GM23338 (cell line): ENCODE results near the gene CAND1. TPM values are rescaled to one million over a fixed set of nuclear protein-coding genes. Genes with fewer than 3 reads are reported as not detected.

Source experiments
- ATAC-seq: fragments of 200-7000 bp; cut with Tn5 transposase; 3 replicates; pipeline ENCODE4 v1.9.1; 2020
- DNase-seq: peaks from one replicate; pipeline ENCODE4 v3.0.0-alpha.2; 2015; ENCODE audit warnings: low spot score
- H2AFZ ChIP-seq: fragments of 200-600 bp; sonication (generic); 2 replicates; pipeline ENCODE4 v1.8.0; 2016; ENCODE audit warnings: antibody characterized with exemption, mild to moderate bottlenecking, moderate library complexity
- H3F3A ChIP-seq: fragments of 200-600 bp; sonication (generic); replicated peaks from 2 replicates; pipeline ENCODE4 v1.8.0; 2017; ENCODE audit warnings: antibody characterized with exemption, mixed run types, low read depth
- H3K27ac ChIP-seq: fragments of 200-600 bp; sonication (generic); 2 replicates; pipeline ENCODE4 v1.6.1; 2016; ENCODE audit warnings: low read depth
- H3K27me3 ChIP-seq: fragments of 200-600 bp; sonication (generic); 2 replicates; pipeline ENCODE4 v1.8.0; 2016; ENCODE audit warnings: mild to moderate bottlenecking, mixed run types, moderate library complexity; ENCODE audit not compliant: insufficient read depth
- H3K36me3 ChIP-seq: fragments of 200-600 bp; sonication (generic); 2 replicates; pipeline ENCODE4 v1.8.0; 2016; ENCODE audit warnings: mild to moderate bottlenecking; ENCODE audit not compliant: insufficient read depth
- H3K4me1 ChIP-seq: fragments of 200-600 bp; sonication (generic); 2 replicates; pipeline ENCODE4 v1.8.0; 2016; ENCODE audit warnings: mild to moderate bottlenecking, moderate library complexity; ENCODE audit not compliant: insufficient read depth
- H3K4me2 ChIP-seq: fragments of 200-600 bp; sonication (generic); 2 replicates; pipeline ENCODE4 v1.7.1; 2017; ENCODE audit warnings: mixed run types
- H3K4me3 ChIP-seq: fragments of 200-600 bp; sonication (generic); 2 replicates; pipeline ENCODE4 v1.6.1; 2016; ENCODE audit warnings: mixed run types
- H3K79me2 ChIP-seq: fragments of 200-600 bp; sonication (generic); replicated peaks from 2 replicates; pipeline ENCODE4 v1.8.0; 2017; ENCODE audit warnings: mild to moderate bottlenecking; ENCODE audit not compliant: insufficient read depth
- H3K9me2 ChIP-seq: fragments of 200-600 bp; sonication (generic); 2 replicates; pipeline ENCODE4 v1.8.0; 2017; ENCODE audit not compliant: insufficient read depth
- H4K20me1 ChIP-seq: fragments of 200-600 bp; sonication (generic); replicated peaks from 2 replicates; pipeline ENCODE4 v1.8.0; 2017; ENCODE audit warnings: mild to moderate bottlenecking; ENCODE audit not compliant: insufficient read depth
- H3K27ac Mint-ChIP-seq: 2 replicates; pipeline ENCODE4 v1.8.0; 2020; ENCODE audit warnings: inconsistent platforms, mild to moderate bottlenecking, moderate library complexity, mixed read lengths
- H3K27me3 Mint-ChIP-seq: 3 replicates; pipeline ENCODE4 v1.8.0; 2022; ENCODE audit warnings: low read depth, mild to moderate bottlenecking, moderate library complexity, mixed read lengths, inconsistent platforms; ENCODE audit not compliant: insufficient read depth, poor library complexity
- H3K36me3 Mint-ChIP-seq: 3 replicates; pipeline ENCODE4 v1.8.0; 2021; ENCODE audit warnings: low read depth, mild to moderate bottlenecking, inconsistent platforms, moderate library complexity, mixed read lengths
- H3K4me1 Mint-ChIP-seq: 3 replicates; pipeline ENCODE4 v1.8.0; 2020; ENCODE audit warnings: mild to moderate bottlenecking, inconsistent platforms, mixed read lengths
- H3K4me3 Mint-ChIP-seq: 3 replicates; pipeline ENCODE4 v1.8.0; 2021; ENCODE audit warnings: moderate library complexity, mild to moderate bottlenecking, inconsistent platforms, mixed read lengths
- H3K9me3 Mint-ChIP-seq: 3 replicates; pipeline ENCODE4 v1.8.0; 2020; ENCODE audit warnings: moderate library complexity, mild to moderate bottlenecking, inconsistent platforms, mixed read lengths
- CREB1 ChIP-seq: fragments of 250-450 bp; sonication (Bioruptor Pico); IDR thresholded peaks from 2 replicates; pipeline ENCODE4 v1.5.0; 2020; ENCODE audit warnings: low read depth, mild to moderate bottlenecking, moderate library complexity
- CTCF ChIP-seq, 2 experiments: fragments of 200-600 bp in 1 of 2; sonication (generic) in 1 of 2; conservative IDR thresholded peaks; 2 replicates each; pipeline versions ENCODE4 v1.5.1 to v1.6.1; 2016 to 2017; ENCODE audit warnings: antibody characterized with exemption in 2 of 2, low read depth in 2 of 2, mild to moderate bottlenecking in 2 of 2, moderate library complexity in 1 of 2
- ETS1 ChIP-seq: IDR thresholded peaks from 2 replicates; pipeline ENCODE4 v1.6.1; 2016; ENCODE audit warnings: antibody characterized with exemption
- EZH2 ChIP-seq: fragments of 200-600 bp; sonication (generic); IDR thresholded peaks from one replicate; pipeline ENCODE4 v1.8.0; 2017; ENCODE audit warnings: antibody characterized with exemption, mild to moderate bottlenecking, low read depth; ENCODE audit not compliant: unreplicated experiment
- EZH2phosphoT487 ChIP-seq: fragments of 200-600 bp; sonication (generic); IDR thresholded peaks from one replicate; pipeline ENCODE4 v1.8.1; 2018; ENCODE audit warnings: antibody characterized with exemption; ENCODE audit not compliant: unreplicated experiment
- JUNB ChIP-seq: IDR thresholded peaks from one replicate; pipeline ENCODE4 v1.6.1; 2016; ENCODE audit warnings: antibody characterized with exemption; ENCODE audit not compliant: unreplicated experiment
- NANOG ChIP-seq: IDR thresholded peaks from 2 replicates; pipeline ENCODE4 v1.6.1; 2016; ENCODE audit warnings: antibody characterized with exemption, borderline replicate concordance
- POLR2AphosphoS5 ChIP-seq: IDR thresholded peaks from 2 replicates; pipeline ENCODE4 v1.6.1; 2016; ENCODE audit warnings: antibody characterized with exemption, low read depth
- REST ChIP-seq: IDR thresholded peaks from one replicate; pipeline ENCODE4 v1.6.1; 2018; ENCODE audit warnings: antibody characterized with exemption; ENCODE audit not compliant: unreplicated experiment
- STAT1 ChIP-seq: IDR thresholded peaks from one replicate; pipeline ENCODE4 v1.6.1; 2016; ENCODE audit warnings: antibody characterized with exemption; ENCODE audit not compliant: unreplicated experiment
- ZNF114 ChIP-seq: fragments of 250-450 bp; sonication (Bioruptor Pico); IDR thresholded peaks from 2 replicates; pipeline ENCODE4 v1.5.0; 2020; ENCODE audit warnings: mild to moderate bottlenecking, moderate library complexity
- ZNF331 ChIP-seq: fragments of 250-450 bp; sonication (Bioruptor Pico); IDR thresholded peaks from 2 replicates; pipeline ENCODE4 v1.5.0; 2020; ENCODE audit warnings: low read depth, mild to moderate bottlenecking, moderate library complexity
- ZNF462 ChIP-seq: fragments of 250-450 bp; sonication (Bioruptor Pico); IDR thresholded peaks from 2 replicates; pipeline ENCODE4 v1.5.0; 2020; ENCODE audit warnings: mild to moderate bottlenecking, moderate library complexity
- polyA plus RNA-seq: library from polyadenylated mRNA; unstranded; fragments of >200 nt; fragmentation: Nextera tagmentation; extraction: Ambion mirVana; gene quantifications from 2 replicates; pipeline ENCODE4 v1.2.1, GENCODE V29; 2016
- total RNA-seq: library from RNA; depleted of rRNA; stranded (reverse); fragments of >200 nt; shearing (Covaris generic); gene quantifications from 2 replicates; pipeline ENCODE4 v1.2.3, GENCODE V29; 2014

CAND1 gene
- total and polyA plus RNA-seq, 2 experiments from 2014 or later = 71.4 to 151 TPM

GRCh38 chr12:67320614-67321295, 51.6 kb downstream of the CAND1 start (continued):
- no peak for TF ChIP-seq NANOG

- Histone ChIP-seq H4K20me1 (no peaks in the 10 kb centered on the region; the same call in none of the 2 replicates), H3K4me3 (no peak overlapping the region), H3K4me2 (no peak overlapping the region), H3K79me2 (no peaks in the 10 kb centered on the region), H3K27me3 (no peaks in the 10 kb centered on the region), H3F3A (no peaks in the 10 kb centered on the region), H3K9me2 (no peaks in the 10 kb centered on the region; the same call in 1 of the 2 replicates), H3K27ac (no peak overlapping the region), H3K36me3 (peaks cover 22% of the 10 kb centered on the region), H2AFZ (no peak overlapping the region), H3K4me1 (no peaks in the 10 kb centered on the region)
- Mint-ChIP-seq H3K4me3 (no peak overlapping the region), H3K36me3 (peaks cover 71% of the 10 kb centered on the region), H3K9me3 (peaks cover 35% of the 10 kb centered on the region), H3K27ac (no peak overlapping the region), H3K4me1 (no peaks in the 10 kb centered on the region; the same call in 2 of the 3 replicates), H3K27me3 (peaks cover 21% of the 10 kb centered on the region)
- no peak for ATAC-seq
- TF ChIP-seq ZNF114 = no peak
- TF ChIP-seq ZNF462 (CRISPR knock-in tag) = no peak
- no peak for TF ChIP-seq REST
- no peak for TF ChIP-seq CTCF (conservative IDR thresholded peaks at IDR 0.05; ENCODE audit: low read depth in 2 of 2)
- TF ChIP-seq JUNB = no peak
- no peak for TF ChIP-seq ETS1
- no peak for TF ChIP-seq CREB1
- no peak for TF ChIP-seq EZH2phosphoT487
- no peak for TF ChIP-seq EZH2
- no peak for TF ChIP-seq ZNF331
- TF ChIP-seq NANOG = no peak
- TF ChIP-seq STAT1 = no peak
- no peak for TF ChIP-seq POLR2AphosphoS5
- no peak for DNase-seq
Observed at GRCh38 chr12:67322580-67322979, 53.4 kb downstream of the CAND1 start.
